Skeletal muscle cell (primary cell): ENCODE results near the gene COTL1.
"Not testable (repeated sequence)": the region's sequence is repeated elsewhere in the genome, so short reads cannot be mapped to it uniquely, and the experiment has no call there.

Experiments used
- DNase-seq: peaks from one replicate; pipeline ENCODE4 v3.0.0-alpha.2; 2010; ENCODE audit warnings: low read depth
- H3K4me3 ChIP-seq: 2 replicates; pipeline ENCODE4 v1.5.1; 2011; ENCODE audit warnings: low read depth, mild to moderate bottlenecking, control low read depth, low read length, moderate library complexity

Gene COTL1

GRCh38 chr16:84541999-84542817 is 75.7 kb downstream of the COTL1 start:
- no peak overlapping the region for H3K4me3 ChIP-seq
- peak; percentile 26 for DNase-seq

DNA sequence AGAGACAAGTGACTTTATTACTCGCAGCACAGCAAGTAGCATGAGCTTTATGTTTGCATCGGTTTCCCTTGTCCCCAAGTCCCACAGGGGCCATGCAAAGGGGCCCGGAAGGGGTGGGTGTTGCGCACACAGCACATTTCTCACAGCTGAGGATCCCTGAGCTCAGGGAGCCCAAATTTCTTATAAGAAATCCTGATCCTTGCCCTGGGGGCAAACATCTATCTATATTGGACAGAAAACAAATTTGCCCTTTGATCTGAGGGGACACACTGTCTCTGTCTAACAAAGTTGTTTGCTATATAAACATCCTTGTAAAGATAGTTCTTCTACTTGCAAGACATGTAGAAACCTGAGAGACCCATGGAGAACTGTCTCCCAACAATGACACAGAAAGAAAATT is 77.7 kb downstream of the COTL1 start:
- no peak overlapping the region for H3K4me3 ChIP-seq
- no peak for DNase-seq

- no peak for DNase-seq
- H3K4me3 ChIP-seq = no peak overlapping the region
Measured at GRCh38 chr16:84538222-84538840, 79.5 kb downstream of the COTL1 start.

GRCh38 chr16:84537491-84538151 is 80.3 kb downstream of the COTL1 start:
- no peak for DNase-seq
- no peak overlapping the region for H3K4me3 ChIP-seq

GRCh38 chr16:84535851-84536250 is 82.0 kb downstream of the COTL1 start:
- no peak for DNase-seq

DNA sequence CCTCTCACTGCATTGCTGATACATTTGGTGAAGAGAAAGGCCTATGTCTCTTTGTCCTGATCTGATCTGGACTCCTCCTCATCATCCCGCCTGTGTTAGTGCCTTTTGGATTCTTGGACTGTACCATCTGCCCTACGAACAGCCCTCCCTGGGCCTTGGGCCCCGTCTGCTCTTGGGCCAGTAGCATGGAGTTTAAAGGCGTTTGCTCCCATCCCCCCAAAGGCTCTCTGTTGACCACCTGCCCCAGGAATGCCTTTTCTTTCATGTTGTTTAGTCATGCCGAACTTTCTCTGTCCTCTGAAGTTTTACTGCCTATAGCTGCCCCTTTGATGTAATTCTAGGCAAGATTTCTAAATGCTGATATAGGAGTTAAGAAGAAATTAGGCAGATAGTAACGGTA is 82.5 kb downstream of the COTL1 start:
- no peak overlapping the region for H3K4me3 ChIP-seq
- no peak for DNase-seq

More at GRCh38 chr16:84535851-84536250, 82.0 kb downstream of the COTL1 start:
- no peak overlapping the region for H3K4me3 ChIP-seq

GRCh38 chr16:84534815-84535214 is 83.1 kb downstream of the COTL1 start:
- H3K4me3 ChIP-seq = no peak overlapping the region
- DNase-seq = no peak

DNA sequence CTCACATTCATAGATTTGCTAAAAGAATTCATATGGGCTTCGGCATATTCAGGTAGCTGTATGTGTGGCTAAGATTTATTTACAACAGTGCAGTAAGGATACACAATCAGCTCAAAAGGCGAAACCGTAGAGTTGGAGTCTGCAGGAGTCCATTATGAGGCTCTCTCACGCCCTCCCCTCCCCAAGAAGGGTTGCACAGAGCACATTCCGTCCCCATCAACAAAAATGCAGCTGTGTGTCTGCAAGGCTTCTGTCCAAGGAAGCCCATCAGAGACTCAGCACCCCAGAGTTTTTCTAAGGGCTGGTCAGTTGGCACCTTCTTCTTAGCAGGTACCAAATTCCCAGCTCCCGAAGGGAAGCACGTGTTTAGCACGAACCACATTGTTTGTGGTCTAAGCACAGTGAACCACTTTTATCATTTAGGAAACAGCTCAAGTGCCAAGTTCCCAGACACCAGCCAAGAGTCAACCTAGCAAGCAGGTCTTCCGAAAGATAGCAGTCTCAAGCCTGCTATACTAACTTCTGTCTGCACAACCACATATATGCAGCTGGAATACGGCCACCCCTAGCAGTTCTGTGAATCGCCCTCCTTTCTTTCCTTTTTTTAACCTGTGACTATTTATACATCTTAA is 84.9 kb downstream of the COTL1 start:
- no peak for DNase-seq
- H3K4me3 ChIP-seq = no peak overlapping the region

DNA sequence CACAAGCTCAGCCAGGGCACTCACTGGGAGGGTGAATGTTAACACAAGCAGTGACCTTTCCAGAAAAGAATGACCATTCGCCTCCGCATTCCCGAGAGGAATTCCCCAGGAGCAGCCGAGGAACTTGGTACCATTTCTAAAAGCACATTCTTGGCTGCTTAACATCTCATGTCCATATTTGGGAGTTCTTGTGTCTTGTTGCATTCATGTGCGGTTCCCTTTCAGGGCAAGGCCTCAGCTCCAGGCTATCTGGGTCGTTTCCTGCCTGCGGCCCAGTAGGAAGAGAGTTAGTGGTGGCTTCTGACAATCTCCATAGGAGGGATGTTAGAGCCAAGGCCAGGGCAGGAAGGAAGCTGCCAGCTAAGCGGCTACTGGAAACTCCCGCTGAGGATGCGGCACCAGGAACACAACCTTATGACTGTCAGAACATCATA is 85.6 kb downstream of the COTL1 start:
- no peak overlapping the region for H3K4me3 ChIP-seq
- peak; percentile 75 for DNase-seq

- no peak for DNase-seq
- H3K4me3 ChIP-seq = no peak overlapping the region
Measured at GRCh38 chr16:84531671-84532111, 86.2 kb downstream of the COTL1 start.

DNA sequence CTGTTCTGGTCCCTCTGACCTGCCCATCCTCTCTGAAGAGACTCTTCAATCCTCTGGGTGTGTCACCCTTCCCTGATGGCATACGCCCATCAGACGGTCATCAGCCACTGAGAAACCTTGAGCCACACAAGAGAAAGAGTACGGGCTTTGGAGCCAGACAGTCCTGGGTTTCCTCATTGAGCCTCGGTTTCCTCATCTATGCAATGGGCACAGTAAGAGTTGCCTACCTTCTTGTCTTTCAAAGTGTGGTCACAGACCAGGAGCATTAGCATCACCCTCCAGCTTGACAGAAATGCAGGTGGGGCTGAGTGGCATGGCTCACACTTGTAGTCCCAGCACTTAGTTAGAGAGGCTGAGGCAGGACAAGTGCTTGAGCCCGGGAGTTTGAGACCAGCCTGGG is 87.3 kb downstream of the COTL1 start:
- H3K4me3 ChIP-seq = no peak overlapping the region
- DNase-seq = no peak

GRCh38 chr16:84529607-84530006 is 88.3 kb downstream of the COTL1 start:
- H3K4me3 ChIP-seq = no peak overlapping the region
- no peak for DNase-seq

- H3K4me3 ChIP-seq = no peak overlapping the region
- DNase-seq = no peak
Measured at GRCh38 chr16:84528322-84528721, 89.6 kb downstream of the COTL1 start.

GRCh38 chr16:84527532-84528269 is 90.2 kb downstream of the COTL1 start:
- DNase-seq = no peak

GRCh38 chr16:84526794-84527531 is 90.9 kb downstream of the COTL1 start:
- no peak for DNase-seq
- no peak overlapping the region for H3K4me3 ChIP-seq

More at GRCh38 chr16:84527532-84528269, 90.2 kb downstream of the COTL1 start:
- H3K4me3 ChIP-seq = no peak overlapping the region

GRCh38 chr16:84524941-84525581 is 92.8 kb downstream of the COTL1 start:
- DNase-seq, H3K4me3 ChIP-seq: not testable (repeated sequence)

DNA sequence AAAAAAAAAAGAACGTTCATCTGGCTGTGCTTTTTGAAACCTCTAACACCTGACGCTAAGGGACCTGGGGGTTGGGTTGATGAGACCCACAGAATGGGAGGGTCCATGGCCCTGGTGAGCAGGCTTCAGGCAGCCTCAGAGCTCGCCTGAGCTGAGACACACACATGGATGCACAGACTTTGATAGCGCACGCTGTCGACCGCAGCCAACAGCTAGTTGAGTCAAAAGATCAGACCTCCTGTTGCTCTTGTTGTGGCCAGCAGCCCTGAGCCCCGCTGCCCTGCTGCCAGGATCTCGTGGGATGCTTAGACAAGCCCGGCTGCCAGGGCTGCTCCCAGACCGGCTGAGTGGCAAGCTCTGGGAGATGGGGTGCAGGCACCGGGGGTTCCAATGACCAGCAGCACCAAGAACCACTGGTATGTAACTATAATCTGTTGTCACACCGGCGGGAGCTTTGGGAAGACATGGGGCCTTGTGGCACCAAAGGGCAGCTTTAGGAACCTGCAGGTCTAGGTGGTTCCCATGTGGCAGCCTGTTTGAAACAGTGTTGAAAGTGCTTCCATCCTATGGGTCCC is 93.4 kb downstream of the COTL1 start:
- no peak for DNase-seq
- H3K4me3 ChIP-seq = no peak overlapping the region

GRCh38 chr16:84521497-84521770 is 96.4 kb downstream of the COTL1 start:
- DNase-seq = no peak
- no peak overlapping the region for H3K4me3 ChIP-seq
